Neural progenitor cell (in vitro differentiated cells): ENCODE results near the gene SPOCK1. TPM values are rescaled to one million over a fixed set of nuclear protein-coding genes. Genes with fewer than 3 reads are reported as not detected.

Source experiments
- DNase-seq: peaks from one replicate; pipeline ENCODE4 v3.0.0-alpha.2; 2016; ENCODE audit warnings: low spot score
- H2AFZ ChIP-seq: fragments of 200-600 bp; sonication (generic); replicated peaks from 2 replicates; pipeline ENCODE4 v1.6.1; 2016; ENCODE audit warnings: antibody characterized with exemption
- H3F3A ChIP-seq: fragments of 200-600 bp; sonication (generic); 2 replicates; pipeline ENCODE4 v1.6.1; 2016; ENCODE audit warnings: antibody characterized with exemption, low read depth
- H3K27ac ChIP-seq: fragments of 200-600 bp; sonication (generic); 2 replicates; pipeline ENCODE4 v1.5.1; 2016; ENCODE audit warnings: mild to moderate bottlenecking
- H3K27me3 ChIP-seq: fragments of 200-600 bp; sonication (generic); 2 replicates; pipeline ENCODE4 v1.6.1; 2016; ENCODE audit warnings: mild to moderate bottlenecking, moderate library complexity
- H3K36me3 ChIP-seq: fragments of 200-600 bp; sonication (generic); 2 replicates; pipeline ENCODE4 v1.5.1; 2016
- H3K4me1 ChIP-seq: fragments of 200-600 bp; sonication (generic); 2 replicates; pipeline ENCODE4 v1.6.1; 2016; ENCODE audit warnings: mixed run types
- H3K4me2 ChIP-seq: fragments of 200-600 bp; sonication (generic); 2 replicates; pipeline ENCODE4 v1.6.1; 2016
- H3K4me3 ChIP-seq: fragments of 200-600 bp; sonication (generic); 2 replicates; pipeline ENCODE4 v1.5.1; 2016
- H3K79me2 ChIP-seq: fragments of 200-600 bp; sonication (generic); 2 replicates; pipeline ENCODE4 v1.6.1; 2016; ENCODE audit warnings: low read depth
- H3K9ac ChIP-seq: fragments of 200-600 bp; sonication (generic); 2 replicates; pipeline ENCODE4 v1.6.1; 2016
- H3K9me3 ChIP-seq: fragments of 200-600 bp; sonication (generic); 2 replicates; pipeline ENCODE4 v1.5.1; 2016; ENCODE audit warnings: low read depth
- H4K20me1 ChIP-seq: fragments of 200-600 bp; sonication (generic); 2 replicates; pipeline ENCODE4 v1.6.1; 2016; ENCODE audit warnings: low read depth
- H3K27ac Mint-ChIP-seq: 3 replicates; pipeline ENCODE4 v1.8.0; 2021; ENCODE audit warnings: mixed read lengths
- H3K27me3 Mint-ChIP-seq: 2 replicates; pipeline ENCODE4 v1.8.0; 2022; ENCODE audit warnings: low read depth, mild to moderate bottlenecking, inconsistent platforms, moderate library complexity, mixed read lengths; ENCODE audit not compliant: insufficient read depth
- H3K36me3 Mint-ChIP-seq: 3 replicates; pipeline ENCODE4 v1.8.0; 2021; ENCODE audit warnings: mixed read lengths
- H3K4me1 Mint-ChIP-seq: 3 replicates; pipeline ENCODE4 v1.8.0; 2021; ENCODE audit warnings: mixed read lengths
- H3K4me3 Mint-ChIP-seq: 3 replicates; pipeline ENCODE4 v1.8.0; 2021; ENCODE audit warnings: mild to moderate bottlenecking, moderate library complexity, mixed read lengths
- H3K9me3 Mint-ChIP-seq: 3 replicates; pipeline ENCODE4 v1.8.0; 2020; ENCODE audit warnings: mixed read lengths
- CTCF ChIP-seq: fragments of 200-600 bp; sonication (generic); IDR thresholded peaks from 2 replicates; pipeline ENCODE4 v1.5.1; 2017; ENCODE audit warnings: antibody characterized with exemption, mild to moderate bottlenecking
- EZH2 ChIP-seq: fragments of 200-600 bp; sonication (generic); IDR thresholded peaks from 2 replicates; pipeline ENCODE4 v1.6.1; 2017; ENCODE audit warnings: antibody characterized with exemption, mild to moderate bottlenecking, moderate library complexity
- EZH2phosphoT487 ChIP-seq: fragments of 200-600 bp; sonication (generic); IDR thresholded peaks from 2 replicates; pipeline ENCODE4 v1.6.1; 2017; ENCODE audit warnings: antibody characterized with exemption
- total RNA-seq: library from RNA; depleted of rRNA; stranded (reverse); fragments of >200 nt; gene quantifications from 2 replicates; pipeline ENCODE4 v1.2.3, GENCODE V29; 2015; ENCODE audit warnings: low replicate concordance

Gene SPOCK1
- total RNA-seq, 1 donor from 2014 or later = 6.9 TPM

- H3K4me1 ChIP-seq = peaks cover 27% of the 10 kb centered on the region
- Mint-ChIP-seq H3K27me3 (peaks cover 6% of the 10 kb centered on the region), H3K4me1 (peaks cover 42% of the 10 kb centered on the region), H3K4me3 (no peak overlapping the region), H3K27ac (no peak overlapping the region), H3K9me3 (no peaks in the 10 kb centered on the region), H3K36me3 (no peaks in the 10 kb centered on the region)
- H4K20me1 ChIP-seq = no peaks in the 10 kb centered on the region
- TF ChIP-seq EZH2phosphoT487 = no peak
- no peaks in the 10 kb centered on the region for H3K79me2 ChIP-seq
- DNase-seq = no peak
- peaks cover 23% of the 10 kb centered on the region for H3F3A ChIP-seq
- no peaks in the 10 kb centered on the region for H3K9me3 ChIP-seq
- H3K36me3 ChIP-seq = no peaks in the 10 kb centered on the region
- peak overlapping the region; percentile 12 for H3K4me2 ChIP-seq
- H3K9ac ChIP-seq = no peak overlapping the region
- H3K4me3 ChIP-seq = no peak overlapping the region
- no peak overlapping the region for H2AFZ ChIP-seq
- H3K27ac ChIP-seq = no peak overlapping the region
- H3K27me3 ChIP-seq = no peaks in the 10 kb centered on the region
These were observed 296.0 kb downstream of the SPOCK1 start for GRCh38 chr5:137203011-137203632.

- H3K27ac ChIP-seq = no peak overlapping the region
- peaks cover 42% of the 10 kb centered on the region for H3K4me1 Mint-ChIP-seq
- H3K9me3 ChIP-seq = no peaks in the 10 kb centered on the region
- H3K4me3 Mint-ChIP-seq = no peak overlapping the region
- H4K20me1 ChIP-seq = no peaks in the 10 kb centered on the region
- H3K27me3 Mint-ChIP-seq = peaks cover 8% of the 10 kb centered on the region
- peaks cover 23% of the 10 kb centered on the region for H3F3A ChIP-seq
- peaks cover 27% of the 10 kb centered on the region for H3K4me1 ChIP-seq
- H2AFZ ChIP-seq = no peak overlapping the region
- no peaks in the 10 kb centered on the region for H3K36me3 ChIP-seq
- no peak overlapping the region for H3K9ac ChIP-seq
- no peak overlapping the region for H3K27ac Mint-ChIP-seq
- DNase-seq = no peak
- no peaks in the 10 kb centered on the region for H3K79me2 ChIP-seq
- H3K4me3 ChIP-seq = no peak overlapping the region
- TF ChIP-seq CTCF (no peak), EZH2phosphoT487 (no peak), EZH2 (no peak)
- H3K27me3 ChIP-seq = no peaks in the 10 kb centered on the region
- no peak overlapping the region for H3K4me2 ChIP-seq
- H3K36me3 Mint-ChIP-seq = no peaks in the 10 kb centered on the region
- H3K9me3 Mint-ChIP-seq = no peaks in the 10 kb centered on the region
These were observed 297.2 kb downstream of the SPOCK1 start for GRCh38 chr5:137201876-137202275.

- H3K4me1 Mint-ChIP-seq = peaks cover 40% of the 10 kb centered on the region
- Histone ChIP-seq H3K27ac (peak overlapping the region; percentile 68), H3K4me3 (no peak overlapping the region), H3K9ac (no peak overlapping the region), H3F3A (peaks cover 23% of the 10 kb centered on the region), H3K79me2 (no peaks in the 10 kb centered on the region), H2AFZ (no peak overlapping the region), H4K20me1 (no peaks in the 10 kb centered on the region), H3K27me3 (no peaks in the 10 kb centered on the region), H3K9me3 (no peaks in the 10 kb centered on the region), H3K36me3 (no peaks in the 10 kb centered on the region), H3K4me2 (peak overlapping the region; percentile 44), H3K4me1 (peaks cover 27% of the 10 kb centered on the region)
- DNase-seq = peak; percentile 70
- H3K36me3 Mint-ChIP-seq = no peaks in the 10 kb centered on the region
- H3K27ac Mint-ChIP-seq = no peak overlapping the region
- H3K9me3 Mint-ChIP-seq = no peaks in the 10 kb centered on the region
- H3K27me3 Mint-ChIP-seq = peaks cover 8% of the 10 kb centered on the region
- no peak overlapping the region for H3K4me3 Mint-ChIP-seq
- TF ChIP-seq EZH2 (no peak), EZH2phosphoT487 (peak; percentile 56)
These were observed 298.0 kb downstream of the SPOCK1 start for GRCh38 chr5:137200906-137201700.

GRCh38 chr5:137199966-137200365, 299.2 kb downstream of the SPOCK1 start:
- Histone ChIP-seq H3K4me2 (no peak overlapping the region), H3K27ac (peak overlapping the region; percentile 68)
- H3K4me1 Mint-ChIP-seq = peaks cover 28% of the 10 kb centered on the region

More at GRCh38 chr5:137199966-137200365, 299.2 kb downstream of the SPOCK1 start:
- Mint-ChIP-seq H3K27ac (no peak overlapping the region), H3K9me3 (no peaks in the 10 kb centered on the region), H3K27me3 (peaks cover 8% of the 10 kb centered on the region), H3K36me3 (no peaks in the 10 kb centered on the region), H3K4me3 (no peak overlapping the region)
- no peaks in the 10 kb centered on the region for H3K27me3 ChIP-seq
- no peak overlapping the region for H3K9ac ChIP-seq
- peaks cover 27% of the 10 kb centered on the region for H3K4me1 ChIP-seq
- no peaks in the 10 kb centered on the region for H4K20me1 ChIP-seq
- no peaks in the 10 kb centered on the region for H3K36me3 ChIP-seq
- H3K79me2 ChIP-seq = no peaks in the 10 kb centered on the region
- H2AFZ ChIP-seq = no peak overlapping the region
- TF ChIP-seq EZH2phosphoT487 (no peak), CTCF (no peak), EZH2 (no peak)
- no peaks in the 10 kb centered on the region for H3K9me3 ChIP-seq
- H3K4me3 ChIP-seq = no peak overlapping the region
- no peak for DNase-seq
- H3F3A ChIP-seq = peaks cover 23% of the 10 kb centered on the region
